Activated naive CD4-positive, alpha-beta T cell (primary cell): ENCODE results near the gene UGT1A7.
"Not testable (repeated sequence)": the region's sequence is repeated elsewhere in the genome, so short reads cannot be mapped to it uniquely, and the experiment has no call there.

Experiments
- DNase-seq, 4 experiments: peaks; one replicate each; lab custom pipeline; 2025; lab: John Stamatoyannopoulos, UW

UGT1A7 gene

GRCh38 chr2:233712611-233713261 is 31.0 kb downstream of the UGT1A7 start, which contains the start of gene UGT1A5:
TSS of gene UGT1A5 (plus strand) at chr2:233712907. CDS start at chr2:233712992, 85 bp downstream.
- no peak for DNase-seq

- no peak for DNase-seq
Observed at GRCh38 chr2:233713262-233713615, 31.5 kb downstream of the UGT1A7 start.

DNA sequence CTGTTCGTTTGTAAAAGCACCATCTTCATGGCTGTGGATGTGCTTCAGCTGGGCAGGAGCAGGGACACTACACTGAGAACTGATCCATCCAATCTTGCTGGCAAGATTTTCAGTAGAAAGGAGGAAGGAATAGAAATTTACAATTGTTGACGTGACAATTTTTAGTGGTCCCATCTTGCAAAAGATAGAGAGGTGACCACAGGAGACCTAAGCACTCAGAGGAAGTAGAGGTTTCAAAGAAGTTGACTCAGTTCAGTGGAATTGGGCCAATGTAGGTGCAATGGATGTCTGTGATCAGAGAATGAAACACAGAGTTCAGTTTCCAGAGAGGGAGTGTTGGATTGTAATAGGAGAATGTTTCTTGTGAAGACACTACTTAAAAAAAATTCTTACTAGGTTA is 32.4 kb downstream of the UGT1A7 start:
- DNase-seq, result no peak

GRCh38 chr2:233718552-233718951 is 36.9 kb downstream of the UGT1A7 start, which contains the start of gene UGT1A4:
TSS of gene UGT1A4 (plus strand) at chr2:233718736. CDS start at chr2:233718821, 85 bp downstream.
- no peak for DNase-seq

GRCh38 chr2:233728723-233729301 is 47.1 kb downstream of the UGT1A7 start, which contains the start of gene UGT1A3:
TSS of gene UGT1A3 (plus strand) at chr2:233729042. CDS start at chr2:233729127, 85 bp downstream.
- no peak for DNase-seq

GRCh38 chr2:233736868-233737653 is 55.4 kb downstream of the UGT1A7 start:
- not testable (repeated sequence) for DNase-seq

DNA sequence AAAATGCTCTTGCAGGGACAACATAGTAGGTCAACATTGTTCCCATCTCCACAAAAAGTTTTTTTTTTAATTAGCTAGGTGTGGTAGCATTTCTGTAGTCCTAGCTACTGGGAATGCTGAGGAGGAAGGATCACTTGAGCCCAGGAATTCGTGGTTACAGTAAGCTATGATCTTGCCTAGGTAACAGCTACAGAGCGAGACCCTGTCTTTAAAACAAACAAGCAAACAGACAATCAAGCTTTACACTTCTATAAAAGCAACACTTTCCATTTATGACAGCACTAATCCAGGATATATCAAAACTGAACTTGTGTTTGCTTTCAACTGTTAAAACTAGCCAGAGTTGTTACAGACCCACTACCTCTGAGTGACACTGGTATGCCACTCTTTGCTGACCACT is 59.2 kb downstream of the UGT1A7 start:
- DNase-seq, result no peak

- no peak for DNase-seq
Observed at GRCh38 chr2:233743464-233744259, 62.0 kb downstream of the UGT1A7 start.

GRCh38 chr2:233745073-233745755 is 63.5 kb downstream of the UGT1A7 start:
- no peak for DNase-seq

DNA sequence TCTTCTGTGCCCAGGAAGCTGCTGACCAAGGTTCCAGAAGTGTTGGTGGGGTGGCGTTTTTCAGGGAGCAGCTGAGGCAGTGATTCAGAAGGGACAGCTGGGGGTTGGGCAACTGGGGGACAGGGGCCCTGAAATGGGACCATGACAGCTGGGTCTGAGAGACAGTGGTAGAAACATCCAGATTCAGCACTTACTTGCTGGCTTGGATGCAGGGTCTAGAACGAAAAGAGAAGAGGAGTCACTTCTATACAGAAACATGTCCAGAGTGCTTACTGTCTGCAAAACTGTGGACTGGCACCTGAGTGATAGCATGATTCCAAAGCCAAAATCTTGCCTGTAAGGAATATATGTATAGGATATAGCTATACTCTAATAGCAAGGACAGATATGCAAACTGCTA is 64.1 kb downstream of the UGT1A7 start:
- not testable (repeated sequence) for DNase-seq

GRCh38 chr2:233746475-233747282 is 65.0 kb downstream of the UGT1A7 start:
- DNase-seq, result no peak

DNA sequence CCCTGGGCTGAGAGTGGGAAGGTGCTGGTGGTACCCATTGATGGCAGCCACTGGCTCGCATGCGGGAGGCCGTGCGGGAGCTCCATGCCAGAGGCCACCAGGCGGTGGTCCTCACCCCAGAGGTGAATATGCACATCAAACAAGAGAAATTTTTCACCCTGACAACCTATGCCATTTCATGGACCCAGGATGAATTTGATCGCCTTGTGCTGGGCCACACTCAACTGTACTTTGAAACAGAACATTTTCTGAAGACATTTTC is 65.5 kb downstream of the UGT1A7 start:
- no peak for DNase-seq

GRCh38 chr2:233750689-233751088 is 69.0 kb downstream of the UGT1A7 start:
- DNase-seq, result not testable (repeated sequence)

- not testable (repeated sequence) for DNase-seq
Observed at GRCh38 chr2:233751212-233752009, 69.7 kb downstream of the UGT1A7 start.

DNA sequence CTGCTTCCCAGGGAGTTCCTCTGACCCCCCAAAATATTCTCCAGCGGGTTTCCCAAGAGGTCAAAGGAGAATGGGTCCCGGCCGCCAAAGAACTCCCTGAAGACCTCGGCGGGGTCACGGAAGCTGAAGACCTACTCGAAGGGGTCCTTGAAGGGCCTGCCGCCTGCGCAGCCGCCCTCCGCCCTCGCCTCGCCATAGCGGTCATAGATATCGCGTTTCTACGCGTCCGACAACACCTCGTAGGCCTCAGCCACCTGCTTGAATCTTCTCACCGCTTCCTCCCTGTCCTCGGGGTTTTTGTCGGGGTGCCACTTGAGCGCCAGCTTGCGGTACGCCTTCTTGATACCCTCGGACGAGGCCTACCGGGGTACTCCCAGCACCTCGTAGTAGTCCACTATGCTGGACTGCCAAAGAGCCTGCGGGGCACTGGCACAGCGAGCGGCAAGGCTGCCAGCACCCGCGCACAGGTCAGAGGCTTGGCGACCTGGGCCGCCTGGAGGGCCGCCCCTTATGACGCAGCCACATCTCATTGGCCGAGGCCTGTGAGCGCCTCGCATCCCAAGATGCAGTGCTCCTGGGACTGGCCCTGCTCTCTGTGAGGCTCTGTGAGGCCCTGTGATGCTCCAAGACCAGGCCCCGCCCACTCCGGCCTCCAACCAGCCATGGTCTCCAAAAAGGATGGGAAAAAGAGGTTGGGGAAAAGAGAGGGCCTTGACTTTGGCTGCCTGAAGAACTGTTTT is 73.3 kb downstream of the UGT1A7 start:
- no peak for DNase-seq

DNA sequence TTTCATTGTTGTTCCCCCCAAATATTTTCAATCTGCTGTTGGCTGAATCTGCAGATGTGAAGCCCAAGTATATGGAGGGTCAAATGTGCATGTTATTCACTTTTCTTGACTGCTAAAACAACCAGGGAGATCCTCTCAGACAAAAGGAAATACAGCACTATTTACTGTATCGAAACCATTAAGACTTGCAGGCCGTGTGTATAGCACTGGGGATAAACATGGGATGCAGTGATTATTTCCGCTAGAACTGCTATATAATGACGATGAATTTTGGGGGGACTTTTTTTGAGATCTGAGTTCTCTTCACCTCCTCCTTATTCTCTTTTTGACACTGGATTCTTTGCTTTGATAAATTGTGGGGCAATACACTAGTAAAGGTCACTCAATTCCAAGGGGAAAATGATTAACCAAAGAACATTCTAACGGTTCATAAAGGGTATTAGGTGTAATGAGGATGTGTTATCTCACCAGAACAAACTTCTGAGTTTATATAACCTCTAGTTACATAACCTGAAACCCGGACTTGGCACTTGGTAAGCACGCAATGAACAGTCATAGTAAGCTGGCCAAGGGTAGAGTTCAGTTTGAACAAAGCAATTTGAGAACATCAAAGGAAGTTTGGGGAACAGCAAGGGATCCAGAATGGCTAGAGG is 74.9 kb downstream of the UGT1A7 start:
- no peak for DNase-seq

DNA sequence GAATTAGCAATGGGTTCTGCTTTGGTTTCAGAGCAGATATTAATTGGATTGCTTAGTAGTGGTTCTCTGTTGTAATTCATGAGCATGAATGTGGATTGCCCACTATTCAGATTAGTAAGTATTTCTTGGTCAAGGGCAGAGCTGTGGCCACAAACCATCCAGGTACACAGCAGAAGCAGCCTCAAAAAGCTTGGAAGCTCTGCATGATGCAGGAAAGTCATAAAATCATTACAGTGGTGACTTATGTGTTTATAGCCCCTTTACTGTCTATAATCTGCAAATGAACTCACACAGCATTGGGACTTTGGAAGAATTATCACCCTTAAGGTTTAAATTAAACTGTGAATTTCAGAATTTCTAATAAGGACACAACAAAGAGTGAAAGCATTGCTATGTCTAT is 76.4 kb downstream of the UGT1A7 start:
- no peak for DNase-seq

DNA sequence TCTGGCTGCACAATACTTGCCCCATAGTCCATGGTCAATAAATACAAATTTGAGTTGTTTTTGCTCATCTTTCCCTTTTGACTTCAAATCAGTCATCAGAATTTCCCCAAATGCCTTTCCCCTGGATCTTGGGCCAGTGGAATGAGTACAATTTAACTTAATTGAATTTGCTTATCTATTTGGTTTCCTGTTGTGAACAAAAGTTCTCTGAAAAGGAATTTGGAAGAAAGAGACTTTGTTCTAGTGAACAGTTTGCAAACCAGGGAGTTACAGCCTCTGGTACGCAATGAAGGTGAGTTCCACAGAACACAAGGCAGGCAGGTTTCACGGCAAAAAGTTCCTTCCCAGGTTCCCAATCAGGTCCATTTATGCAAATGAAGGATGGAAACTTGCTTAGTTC is 77.1 kb downstream of the UGT1A7 start:
- DNase-seq, result no peak

DNA sequence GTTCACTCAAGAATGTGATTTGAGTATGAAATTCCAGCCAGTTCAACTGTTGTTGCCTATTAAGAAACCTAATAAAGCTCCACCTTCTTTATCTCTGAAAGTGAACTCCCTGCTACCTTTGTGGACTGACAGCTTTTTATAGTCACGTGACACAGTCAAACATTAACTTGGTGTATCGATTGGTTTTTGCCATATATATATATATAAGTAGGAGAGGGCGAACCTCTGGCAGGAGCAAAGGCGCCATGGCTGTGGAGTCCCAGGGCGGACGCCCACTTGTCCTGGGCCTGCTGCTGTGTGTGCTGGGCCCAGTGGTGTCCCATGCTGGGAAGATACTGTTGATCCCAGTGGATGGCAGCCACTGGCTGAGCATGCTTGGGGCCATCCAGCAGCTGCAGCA is 78.3 kb downstream of the UGT1A7 start, which contains the start of gene UGT1A1:
Gene UGT1A1 (plus strand): TSS at position 228 of the 400 bp plus-strand sequence. CDS start 18 bp downstream, at position 246.
- DNase-seq, result no peak
